ENCODE measurements around the gene LGR5. TPM values are rescaled to one million over a fixed set of nuclear protein-coding genes. Genes with fewer than 3 reads are reported as not detected.

Gene LGR5
- total RNA-seq, 1 experiment from 2014 or later = 0.17 TPM

DNA sequence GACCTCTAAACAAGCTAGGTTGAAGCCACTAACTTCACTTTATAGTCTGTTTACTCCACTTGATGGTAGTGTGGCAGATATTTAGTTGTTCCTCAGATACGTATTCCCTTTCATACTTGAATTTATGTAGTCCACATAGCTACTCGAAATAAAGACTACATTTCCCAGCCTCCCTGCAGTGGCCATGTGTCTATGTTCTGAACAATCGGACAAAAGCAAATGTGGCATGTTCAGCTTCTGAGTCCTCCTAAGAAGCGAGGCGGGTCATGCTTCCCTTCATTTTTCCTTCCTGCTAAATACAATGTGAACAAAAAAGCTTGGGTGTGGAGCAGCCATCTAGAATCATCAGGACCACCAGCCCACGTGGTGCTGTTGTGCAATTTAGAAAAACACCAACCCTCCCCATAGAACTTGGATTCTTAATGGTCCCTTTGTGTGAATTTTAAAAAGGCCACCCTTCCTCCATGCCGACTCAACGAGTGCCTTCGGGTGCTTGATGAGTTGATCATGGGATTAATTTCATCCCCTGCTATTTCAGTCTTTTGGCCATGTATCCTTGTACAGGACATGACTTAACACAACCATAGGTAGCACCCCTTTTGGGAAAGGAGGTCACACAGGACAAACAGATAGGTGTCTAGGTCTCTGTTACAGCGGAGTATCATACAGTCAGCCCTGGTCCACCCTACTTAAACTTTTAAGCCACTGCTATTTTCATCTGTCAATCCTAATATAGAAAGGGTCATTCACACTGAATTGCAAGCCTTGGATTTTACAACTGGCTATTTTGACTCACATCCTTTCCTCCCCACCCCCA is 163.4 kb downstream of the LGR5 start (continued):
- TF ChIP-seq, protein P1, sequence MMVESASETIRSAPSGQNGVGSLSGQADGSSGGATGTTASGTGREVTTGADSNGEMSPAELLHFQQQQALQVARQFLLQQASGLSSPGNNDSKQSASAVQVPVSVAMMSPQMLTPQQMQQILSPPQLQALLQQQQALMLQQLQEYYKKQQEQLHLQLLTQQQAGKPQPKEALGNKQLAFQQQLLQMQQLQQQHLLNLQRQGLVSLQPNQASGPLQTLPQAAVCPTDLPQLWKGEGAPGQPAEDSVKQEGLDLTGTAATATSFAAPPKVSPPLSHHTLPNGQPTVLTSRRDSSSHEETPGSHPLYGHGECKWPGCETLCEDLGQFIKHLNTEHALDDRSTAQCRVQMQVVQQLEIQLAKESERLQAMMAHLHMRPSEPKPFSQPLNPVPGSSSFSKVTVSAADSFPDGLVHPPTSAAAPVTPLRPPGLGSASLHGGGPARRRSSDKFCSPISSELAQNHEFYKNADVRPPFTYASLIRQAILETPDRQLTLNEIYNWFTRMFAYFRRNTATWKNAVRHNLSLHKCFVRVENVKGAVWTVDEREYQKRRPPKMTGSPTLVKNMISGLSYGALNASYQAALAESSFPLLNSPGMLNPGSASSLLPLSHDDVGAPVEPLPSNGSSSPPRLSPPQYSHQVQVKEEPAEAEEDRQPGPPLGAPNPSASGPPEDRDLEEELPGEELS (CRISPR knock-in tag; IDR thresholded peaks at IDR 0.05) = no peak
- TF ChIP-seq ZNF263 (CRISPR knock-in tag; IDR thresholded peaks at IDR 0.05; ENCODE audit: low read depth) (no peak), FOXK1 (CRISPR knock-in tag; IDR thresholded peaks at IDR 0.05) (no peak), ZBTB21 (CRISPR knock-in tag; IDR thresholded peaks at IDR 0.05; ENCODE audit: borderline replicate concordance) (no peak), NFE2L1 (CRISPR knock-in tag; IDR thresholded peaks at IDR 0.05) (no peak), FOXJ3 (CRISPR knock-in tag; IDR thresholded peaks at IDR 0.05; ENCODE audit: borderline replicate concordance) (no peak)

DNA sequence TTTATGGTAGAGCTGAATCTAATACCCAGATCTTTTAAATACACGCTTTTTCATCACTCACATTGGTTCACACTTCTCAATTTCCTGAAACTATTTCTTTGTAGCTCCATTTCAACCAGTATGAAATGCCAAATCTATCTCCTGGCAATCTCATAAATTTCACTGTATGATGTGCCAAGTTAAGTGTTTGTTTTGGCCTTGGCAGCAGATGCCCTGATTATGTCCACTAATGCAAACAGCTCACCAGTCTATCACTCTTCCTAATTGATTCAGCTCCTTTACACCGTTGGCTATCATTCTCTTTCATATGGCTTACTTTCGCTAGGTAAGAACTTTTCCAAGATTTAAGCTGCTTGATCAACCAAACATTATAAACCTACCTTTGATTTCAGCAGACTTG is 165.4 kb downstream of the LGR5 start:
- peaks cover 27% of the 10 kb centered on the region for H3K36me3 Mint-ChIP-seq
- no peaks in the 10 kb centered on the region for H3K27me3 Mint-ChIP-seq (ENCODE audit: low read depth)
- no peaks in the 10 kb centered on the region for H3K9me3 Mint-ChIP-seq
- ATAC-seq = no peak
- TF ChIP-seq RORB (CRISPR knock-in tag; IDR thresholded peaks at IDR 0.05) (no peak), GRHL2 (CRISPR knock-in tag; IDR thresholded peaks at IDR 0.05; ENCODE audit: insufficient replicate concordance, severe bottlenecking) (no peak), ZBTB21 (CRISPR knock-in tag; IDR thresholded peaks at IDR 0.05; ENCODE audit: borderline replicate concordance) (no peak), CREM (CRISPR knock-in tag; IDR thresholded peaks at IDR 0.05) (no peak)
- TF ChIP-seq, protein P2, sequence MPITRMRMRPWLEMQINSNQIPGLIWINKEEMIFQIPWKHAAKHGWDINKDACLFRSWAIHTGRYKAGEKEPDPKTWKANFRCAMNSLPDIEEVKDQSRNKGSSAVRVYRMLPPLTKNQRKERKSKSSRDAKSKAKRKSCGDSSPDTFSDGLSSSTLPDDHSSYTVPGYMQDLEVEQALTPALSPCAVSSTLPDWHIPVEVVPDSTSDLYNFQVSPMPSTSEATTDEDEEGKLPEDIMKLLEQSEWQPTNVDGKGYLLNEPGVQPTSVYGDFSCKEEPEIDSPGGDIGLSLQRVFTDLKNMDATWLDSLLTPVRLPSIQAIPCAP (CRISPR knock-in tag; IDR thresholded peaks at IDR 0.05) = no peak
- TF ChIP-seq, protein P3, sequence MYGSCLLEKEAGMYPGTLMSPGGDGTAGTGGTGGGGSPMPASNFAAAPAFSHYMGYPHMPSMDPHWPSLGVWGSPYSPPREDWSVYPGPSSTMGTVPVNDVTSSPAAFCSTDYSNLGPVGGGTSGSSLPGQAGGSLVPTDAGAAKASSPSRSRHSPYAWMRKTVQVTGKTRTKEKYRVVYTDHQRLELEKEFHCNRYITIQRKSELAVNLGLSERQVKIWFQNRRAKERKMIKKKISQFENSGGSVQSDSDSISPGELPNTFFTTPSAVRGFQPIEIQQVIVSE (CRISPR knock-in tag; IDR thresholded peaks at IDR 0.05; ENCODE audit: borderline replicate concordance) = no peak
- no peak overlapping the region; the same call in 1 of the 2 replicates for H3K27ac Mint-ChIP-seq
- CTCF ChIA-PET = interaction anchor here (1.1 to 1.2 kb wide), 2 partner anchors 32 to 142 kb away, joined by 3 to 5 read pairs; no protein-coding TSS in a partner anchor
- H3K4me3 Mint-ChIP-seq = no peak overlapping the region
- DNase-seq (ENCODE audit: low spot score) = no peak
- peaks cover 13% of the 10 kb centered on the region for H3K4me1 Mint-ChIP-seq
- POLR2A ChIA-PET = interaction anchor here (1.2 kb wide), 1 partner anchor 58 kb away, joined by 7 read pairs; the partner anchor contains the start of genes THAP2 and ZFC3H1

DNA sequence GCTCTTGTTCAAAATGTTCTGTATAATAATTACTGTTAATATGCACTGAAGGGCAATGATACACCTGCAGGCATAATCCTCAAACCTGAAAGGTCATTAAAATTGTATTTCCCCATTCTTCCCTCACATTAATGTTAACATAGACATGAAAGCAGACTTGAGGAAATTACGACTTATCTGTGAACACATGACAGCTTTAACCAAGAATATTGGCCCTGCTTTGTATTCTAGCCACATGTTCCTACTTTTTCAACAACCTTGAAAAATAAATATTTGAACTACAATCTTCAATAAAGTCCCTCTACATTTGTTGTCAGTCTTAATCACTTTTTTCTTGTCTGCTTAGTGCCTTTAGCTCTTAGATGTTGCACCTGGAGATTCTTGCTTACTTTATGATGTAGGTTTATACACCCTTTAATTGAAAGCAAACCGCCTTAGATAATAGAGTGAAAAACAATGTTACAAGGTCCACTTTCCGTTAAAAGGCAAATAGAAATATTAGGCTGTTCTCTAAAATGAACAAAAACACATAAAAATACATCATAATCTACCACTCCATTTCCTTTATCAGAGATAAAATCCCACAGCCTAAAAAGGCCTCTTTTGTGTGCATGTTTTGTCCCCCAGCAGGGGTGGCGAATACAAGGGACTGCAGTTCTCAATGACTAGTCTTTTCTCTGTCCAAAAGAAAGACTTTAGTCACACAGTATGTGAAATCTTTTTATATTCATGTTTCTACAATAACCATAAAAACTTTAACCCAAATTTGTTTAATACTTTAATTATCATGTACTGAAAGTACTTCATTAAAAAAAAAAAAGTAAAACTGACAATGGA is 168.1 kb downstream of the LGR5 start:
- H3K27me3 Mint-ChIP-seq (ENCODE audit: low read depth) = no peaks in the 10 kb centered on the region
- no peak overlapping the region for H3K27ac Mint-ChIP-seq
- no peaks in the 10 kb centered on the region for H3K9me3 Mint-ChIP-seq
- no peak overlapping the region for H3K4me3 Mint-ChIP-seq
- ATAC-seq (no peak), DNase-seq (ENCODE audit: low spot score) (no peak)
- POLR2A ChIA-PET = no interaction called here
- peaks cover 48% of the 10 kb centered on the region for H3K36me3 Mint-ChIP-seq
- H3K4me1 Mint-ChIP-seq = no peaks in the 10 kb centered on the region
- CTCF ChIA-PET = no interaction called here
- no peak for TF ChIP-seq MXD4 (CRISPR knock-in tag; IDR thresholded peaks at IDR 0.05; ENCODE audit: borderline replicate concordance)
- TF ChIP-seq, protein P4, sequence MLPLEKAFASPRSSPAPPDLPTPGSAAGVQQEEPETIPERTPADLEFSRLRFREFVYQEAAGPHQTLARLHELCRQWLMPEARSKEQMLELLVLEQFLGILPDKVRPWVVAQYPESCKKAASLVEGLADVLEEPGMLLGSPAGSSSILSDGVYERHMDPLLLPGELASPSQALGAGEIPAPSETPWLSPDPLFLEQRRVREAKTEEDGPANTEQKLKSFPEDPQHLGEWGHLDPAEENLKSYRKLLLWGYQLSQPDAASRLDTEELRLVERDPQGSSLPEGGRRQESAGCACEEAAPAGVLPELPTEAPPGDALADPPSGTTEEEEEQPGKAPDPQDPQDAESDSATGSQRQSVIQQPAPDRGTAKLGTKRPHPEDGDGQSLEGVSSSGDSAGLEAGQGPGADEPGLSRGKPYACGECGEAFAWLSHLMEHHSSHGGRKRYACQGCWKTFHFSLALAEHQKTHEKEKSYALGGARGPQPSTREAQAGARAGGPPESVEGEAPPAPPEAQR (CRISPR knock-in tag; IDR thresholded peaks at IDR 0.05) = no peak
- no peak for TF ChIP-seq FOXK1 (CRISPR knock-in tag; IDR thresholded peaks at IDR 0.05)
- TF ChIP-seq, protein P3 (CRISPR knock-in tag; IDR thresholded peaks at IDR 0.05; ENCODE audit: borderline replicate concordance) = no peak
- no peak for TF ChIP-seq ZNF138 (CRISPR knock-in tag; conservative IDR thresholded peaks at IDR 0.05)
- TF ChIP-seq, protein P5, sequence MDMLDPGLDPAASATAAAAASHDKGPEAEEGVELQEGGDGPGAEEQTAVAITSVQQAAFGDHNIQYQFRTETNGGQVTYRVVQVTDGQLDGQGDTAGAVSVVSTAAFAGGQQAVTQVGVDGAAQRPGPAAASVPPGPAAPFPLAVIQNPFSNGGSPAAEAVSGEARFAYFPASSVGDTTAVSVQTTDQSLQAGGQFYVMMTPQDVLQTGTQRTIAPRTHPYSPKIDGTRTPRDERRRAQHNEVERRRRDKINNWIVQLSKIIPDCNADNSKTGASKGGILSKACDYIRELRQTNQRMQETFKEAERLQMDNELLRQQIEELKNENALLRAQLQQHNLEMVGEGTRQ (CRISPR knock-in tag; IDR thresholded peaks at IDR 0.05) = no peak
- TF ChIP-seq ZNF219 (CRISPR knock-in tag; IDR thresholded peaks at IDR 0.05; ENCODE audit: borderline replicate concordance) = no peak
- TF ChIP-seq, protein P6, sequence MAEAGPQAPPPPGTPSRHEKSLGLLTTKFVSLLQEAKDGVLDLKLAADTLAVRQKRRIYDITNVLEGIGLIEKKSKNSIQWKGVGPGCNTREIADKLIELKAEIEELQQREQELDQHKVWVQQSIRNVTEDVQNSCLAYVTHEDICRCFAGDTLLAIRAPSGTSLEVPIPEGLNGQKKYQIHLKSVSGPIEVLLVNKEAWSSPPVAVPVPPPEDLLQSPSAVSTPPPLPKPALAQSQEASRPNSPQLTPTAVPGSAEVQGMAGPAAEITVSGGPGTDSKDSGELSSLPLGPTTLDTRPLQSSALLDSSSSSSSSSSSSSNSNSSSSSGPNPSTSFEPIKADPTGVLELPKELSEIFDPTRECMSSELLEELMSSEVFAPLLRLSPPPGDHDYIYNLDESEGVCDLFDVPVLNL (CRISPR knock-in tag; IDR thresholded peaks at IDR 0.05; ENCODE audit: borderline replicate concordance, low read depth) = no peak
- TF ChIP-seq TEAD4 (CRISPR knock-in tag; IDR thresholded peaks at IDR 0.05) = no peak
- TF ChIP-seq, protein P7, sequence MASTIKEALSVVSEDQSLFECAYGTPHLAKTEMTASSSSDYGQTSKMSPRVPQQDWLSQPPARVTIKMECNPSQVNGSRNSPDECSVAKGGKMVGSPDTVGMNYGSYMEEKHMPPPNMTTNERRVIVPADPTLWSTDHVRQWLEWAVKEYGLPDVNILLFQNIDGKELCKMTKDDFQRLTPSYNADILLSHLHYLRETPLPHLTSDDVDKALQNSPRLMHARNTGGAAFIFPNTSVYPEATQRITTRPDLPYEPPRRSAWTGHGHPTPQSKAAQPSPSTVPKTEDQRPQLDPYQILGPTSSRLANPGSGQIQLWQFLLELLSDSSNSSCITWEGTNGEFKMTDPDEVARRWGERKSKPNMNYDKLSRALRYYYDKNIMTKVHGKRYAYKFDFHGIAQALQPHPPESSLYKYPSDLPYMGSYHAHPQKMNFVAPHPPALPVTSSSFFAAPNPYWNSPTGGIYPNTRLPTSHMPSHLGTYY (CRISPR knock-in tag; IDR thresholded peaks at IDR 0.05) = no peak
- TF ChIP-seq TEAD1 (CRISPR knock-in tag; IDR thresholded peaks at IDR 0.05) = no peak
- TF ChIP-seq RELA (CRISPR knock-in tag; IDR thresholded peaks at IDR 0.05; ENCODE audit: borderline replicate concordance) = no peak

All from WTC11 (cell line).